Activated T-cell treated with anti-CD3 and anti-CD28 coated beads for 1 hour (primary cell): ENCODE results near the gene RFX2.

Experiments used
- DNase-seq: peaks from one replicate; pipeline ENCODE4 v3.0.0-alpha.2; 2020; ENCODE audit warnings: low read depth

The RFX2 gene

GRCh38 chr19:6059988-6060599 is 50.2 kb downstream of the RFX2 start:
- no peak for DNase-seq

- no peak for DNase-seq
These were observed 50.8 kb downstream of the RFX2 start for GRCh38 chr19:6059396-6059947.

- no peak for DNase-seq
These were observed 51.6 kb downstream of the RFX2 start for GRCh38 chr19:6058518-6059201.

GRCh38 chr19:6057651-6058517 is 52.4 kb downstream of the RFX2 start:
- no peak for DNase-seq

- DNase-seq = no peak
These were observed 53.3 kb downstream of the RFX2 start for GRCh38 chr19:6056801-6057650.

- no peak for DNase-seq
These were observed 54.0 kb downstream of the RFX2 start for GRCh38 chr19:6056282-6056741.

- DNase-seq = no peak
These were observed 55.1 kb downstream of the RFX2 start for GRCh38 chr19:6055013-6055795.

GRCh38 chr19:6048793-6049405 is 61.4 kb downstream of the RFX2 start:
- DNase-seq = peak; percentile 72

GRCh38 chr19:6048348-6048747 is 62.0 kb downstream of the RFX2 start:
- no peak for DNase-seq

GRCh38 chr19:6047741-6048251 is 62.5 kb downstream of the RFX2 start:
- DNase-seq = no peak

- no peak for DNase-seq
These were observed 63.0 kb downstream of the RFX2 start for GRCh38 chr19:6047256-6047655.

GRCh38 chr19:6045108-6045507 is 65.2 kb downstream of the RFX2 start:
- no peak for DNase-seq

GRCh38 chr19:6044056-6044805 is 66.1 kb downstream of the RFX2 start:
- DNase-seq = no peak

- no peak for DNase-seq
These were observed 67.2 kb downstream of the RFX2 start for GRCh38 chr19:6042776-6043726.

- no peak for DNase-seq
These were observed 68.3 kb downstream of the RFX2 start for GRCh38 chr19:6041991-6042481.

- DNase-seq = no peak
These were observed 69.2 kb downstream of the RFX2 start for GRCh38 chr19:6041071-6041470.

- DNase-seq = no peak
These were observed 70.6 kb downstream of the RFX2 start for GRCh38 chr19:6039566-6040225.
